Astrocyte (in vitro differentiated cells and primary cell): ENCODE results near the gene PIM1. TPM values are rescaled to one million over a fixed set of nuclear protein-coding genes. Genes with fewer than 3 reads are reported as not detected.

ENCODE experiments used
- DNase-seq: peaks from one replicate; pipeline ENCODE4 v3.0.0-alpha.2; 2010; ENCODE audit warnings: low read depth
- FAIRE-seq: peaks from 2 replicates; lab custom pipeline; 2011; peaks lifted over from hg19 to GRCh38; lab: Jason Lieb, UNC
- H2AFZ ChIP-seq: 2 replicates; pipeline ENCODE4 v1.6.0; 2012; ENCODE audit warnings: low read depth, low read length, inconsistent platforms
- H3K27ac ChIP-seq: 2 replicates; pipeline ENCODE4 v1.5.1; 2011; ENCODE audit warnings: low read depth, low read length, inconsistent platforms
- H3K27me3 ChIP-seq: 2 replicates; pipeline ENCODE4 v1.6.0; 2011; ENCODE audit warnings: low read length, inconsistent platforms; ENCODE audit not compliant: insufficient read depth
- H3K36me3 ChIP-seq: 2 replicates; pipeline ENCODE4 v1.5.1; 2011; ENCODE audit warnings: low read length, inconsistent platforms; ENCODE audit not compliant: insufficient read depth
- H3K4me1 ChIP-seq: 2 replicates; pipeline ENCODE4 v1.5.1; 2011; ENCODE audit warnings: low read length, inconsistent platforms; ENCODE audit not compliant: insufficient read depth
- H3K4me2 ChIP-seq: 2 replicates; pipeline ENCODE4 v1.6.0; 2012; ENCODE audit warnings: low read length, inconsistent platforms
- H3K4me3 ChIP-seq: 2 replicates; pipeline ENCODE4 v1.5.1; 2011; ENCODE audit warnings: low read depth, mild to moderate bottlenecking, low read length, inconsistent platforms; ENCODE audit not compliant: insufficient read depth
- H3K79me2 ChIP-seq: 2 replicates; pipeline ENCODE4 v1.6.0; 2012; ENCODE audit warnings: mild to moderate bottlenecking, low read length, inconsistent platforms; ENCODE audit not compliant: insufficient read depth
- H3K9ac ChIP-seq: 2 replicates; pipeline ENCODE4 v1.6.0; 2012; ENCODE audit warnings: mild to moderate bottlenecking, low read length, inconsistent platforms
- H3K9me3 ChIP-seq: 2 replicates; pipeline ENCODE4 v1.5.1; 2012; ENCODE audit warnings: low read depth, mild to moderate bottlenecking, low read length, inconsistent platforms; ENCODE audit not compliant: insufficient read depth
- H4K20me1 ChIP-seq: 2 replicates; pipeline ENCODE4 v1.6.0; 2012; ENCODE audit warnings: low read length, inconsistent platforms; ENCODE audit not compliant: insufficient read depth
- H3K27ac Mint-ChIP-seq: one replicate; pipeline ENCODE4 v1.8.0; 2021; ENCODE audit warnings: mild to moderate bottlenecking, mixed read lengths; ENCODE audit not compliant: unreplicated experiment
- H3K27me3 Mint-ChIP-seq: one replicate; pipeline ENCODE4 v1.8.0; 2021; ENCODE audit warnings: low read depth, mixed read lengths; ENCODE audit not compliant: unreplicated experiment
- H3K36me3 Mint-ChIP-seq: one replicate; pipeline ENCODE4 v1.8.0; 2021; ENCODE audit warnings: low read depth, mixed read lengths; ENCODE audit not compliant: unreplicated experiment
- H3K4me1 Mint-ChIP-seq: one replicate; pipeline ENCODE4 v1.8.0; 2021; ENCODE audit warnings: low read depth, mixed read lengths; ENCODE audit not compliant: unreplicated experiment
- H3K4me3 Mint-ChIP-seq: one replicate; pipeline ENCODE4 v1.8.0; 2021; ENCODE audit warnings: mild to moderate bottlenecking, moderate library complexity, mixed read lengths; ENCODE audit not compliant: unreplicated experiment
- H3K9me3 Mint-ChIP-seq: one replicate; pipeline ENCODE4 v1.8.0; 2021; ENCODE audit warnings: mild to moderate bottlenecking, mixed read lengths; ENCODE audit not compliant: unreplicated experiment
- CTCF ChIP-seq: IDR thresholded peaks from 2 replicates; pipeline ENCODE4 v1.5.1; 2011; ENCODE audit warnings: low read depth, mild to moderate bottlenecking, inconsistent platforms, low read length, moderate library complexity; ENCODE audit not compliant: insufficient read depth
- EZH2 ChIP-seq: IDR thresholded peaks from 2 replicates; pipeline ENCODE4 v1.6.1; 2012; ENCODE audit warnings: mild to moderate bottlenecking, low read length, inconsistent platforms; ENCODE audit not compliant: insufficient read depth
- total RNA-seq: library from RNA; stranded (reverse); gene quantifications from 2 replicates; pipeline ENCODE4 v1.2.1, GENCODE V29; 2021

The PIM1 gene
- total RNA-seq, 1 donor from 2014 or later: 32.1 TPM

- H3K4me1 ChIP-seq: peaks cover 9% of the 10 kb centered on the region
Observed at GRCh38 chr6:37168163-37168758, 1.7 kb upstream of the PIM1 start.

DNA sequence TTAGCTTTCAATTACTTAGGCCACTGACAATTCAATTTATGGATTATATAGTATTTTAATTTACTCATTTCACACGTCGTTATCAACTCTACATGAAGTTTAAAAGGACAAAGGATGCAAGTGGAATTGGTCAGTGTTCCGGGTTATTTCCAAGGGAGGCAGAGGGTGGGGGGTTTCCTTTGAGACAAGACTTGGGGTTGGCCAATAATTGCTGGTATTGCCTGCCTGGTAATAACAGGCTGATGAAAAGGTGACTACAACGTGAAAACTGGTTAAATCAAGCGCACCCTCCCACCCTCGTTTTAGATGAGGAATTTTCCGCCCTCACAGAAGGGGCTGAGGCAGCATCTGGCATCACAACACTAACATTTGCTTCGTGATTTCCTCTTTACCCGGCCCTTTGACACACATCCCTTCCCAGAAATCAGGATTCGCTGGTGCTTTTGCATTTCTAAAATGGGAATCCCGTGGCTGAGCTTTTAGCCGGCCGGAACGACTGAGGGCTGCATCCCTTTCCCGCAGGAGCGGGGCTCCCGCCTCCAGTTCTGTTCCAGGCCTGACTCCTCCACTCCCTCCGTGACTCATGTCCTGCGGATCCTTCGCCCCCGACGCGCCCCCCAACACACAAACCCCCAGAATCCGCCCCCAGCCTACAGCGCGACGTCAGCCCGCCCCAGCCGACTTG is 999 bp upstream of the PIM1 start:
- peak overlapping the region; percentile 62 for H3K4me3 ChIP-seq
- peaks cover 13% of the 10 kb centered on the region for H3K36me3 ChIP-seq
- TF ChIP-seq EZH2 (no peak), CTCF (no peak)
- no peaks in the 10 kb centered on the region for H3K27me3 ChIP-seq
- FAIRE-seq (no peak), DNase-seq (no peak)
- Mint-ChIP-seq H3K9me3 (no peaks in the 10 kb centered on the region), H3K27ac (peak overlapping the region; percentile 99), H3K36me3 (peaks cover 2% of the 10 kb centered on the region), H3K27me3 (no peaks in the 10 kb centered on the region), H3K4me3 (peak overlapping the region; percentile 87), H3K4me1 (peaks cover 15% of the 10 kb centered on the region)
- H4K20me1 ChIP-seq: peaks cover 29% of the 10 kb centered on the region
- H2AFZ ChIP-seq: peak overlapping the region; percentile 70
- H3K4me2 ChIP-seq: peak overlapping the region; percentile 88
- H3K79me2 ChIP-seq: peaks cover 25% of the 10 kb centered on the region
- no peaks in the 10 kb centered on the region for H3K9me3 ChIP-seq
- H3K9ac ChIP-seq: peak overlapping the region; percentile 85
- H3K4me1 ChIP-seq: peaks cover 9% of the 10 kb centered on the region
- peak overlapping the region; percentile 95 for H3K27ac ChIP-seq

More at GRCh38 chr6:37168163-37168758, 1.7 kb upstream of the PIM1 start:
- no peak overlapping the region for H3K9ac ChIP-seq
- H3K79me2 ChIP-seq: peaks cover 21% of the 10 kb centered on the region
- Mint-ChIP-seq H3K9me3 (no peaks in the 10 kb centered on the region), H3K27me3 (no peaks in the 10 kb centered on the region), H3K4me3 (peak overlapping the region; percentile 87), H3K36me3 (peaks cover 2% of the 10 kb centered on the region), H3K4me1 (peaks cover 9% of the 10 kb centered on the region), H3K27ac (peak overlapping the region; percentile 99)
- TF ChIP-seq EZH2: no peak
- no peaks in the 10 kb centered on the region for H3K27me3 ChIP-seq
- FAIRE-seq: no peak
- no peak overlapping the region for H3K4me3 ChIP-seq
- peaks cover 22% of the 10 kb centered on the region for H4K20me1 ChIP-seq
- no peak overlapping the region for H2AFZ ChIP-seq
- H3K9me3 ChIP-seq: no peaks in the 10 kb centered on the region
- H3K27ac ChIP-seq: peak overlapping the region; percentile 95
- no peak for DNase-seq
- peak overlapping the region; percentile 88 for H3K4me2 ChIP-seq
- peaks cover 6% of the 10 kb centered on the region for H3K36me3 ChIP-seq

DNA sequence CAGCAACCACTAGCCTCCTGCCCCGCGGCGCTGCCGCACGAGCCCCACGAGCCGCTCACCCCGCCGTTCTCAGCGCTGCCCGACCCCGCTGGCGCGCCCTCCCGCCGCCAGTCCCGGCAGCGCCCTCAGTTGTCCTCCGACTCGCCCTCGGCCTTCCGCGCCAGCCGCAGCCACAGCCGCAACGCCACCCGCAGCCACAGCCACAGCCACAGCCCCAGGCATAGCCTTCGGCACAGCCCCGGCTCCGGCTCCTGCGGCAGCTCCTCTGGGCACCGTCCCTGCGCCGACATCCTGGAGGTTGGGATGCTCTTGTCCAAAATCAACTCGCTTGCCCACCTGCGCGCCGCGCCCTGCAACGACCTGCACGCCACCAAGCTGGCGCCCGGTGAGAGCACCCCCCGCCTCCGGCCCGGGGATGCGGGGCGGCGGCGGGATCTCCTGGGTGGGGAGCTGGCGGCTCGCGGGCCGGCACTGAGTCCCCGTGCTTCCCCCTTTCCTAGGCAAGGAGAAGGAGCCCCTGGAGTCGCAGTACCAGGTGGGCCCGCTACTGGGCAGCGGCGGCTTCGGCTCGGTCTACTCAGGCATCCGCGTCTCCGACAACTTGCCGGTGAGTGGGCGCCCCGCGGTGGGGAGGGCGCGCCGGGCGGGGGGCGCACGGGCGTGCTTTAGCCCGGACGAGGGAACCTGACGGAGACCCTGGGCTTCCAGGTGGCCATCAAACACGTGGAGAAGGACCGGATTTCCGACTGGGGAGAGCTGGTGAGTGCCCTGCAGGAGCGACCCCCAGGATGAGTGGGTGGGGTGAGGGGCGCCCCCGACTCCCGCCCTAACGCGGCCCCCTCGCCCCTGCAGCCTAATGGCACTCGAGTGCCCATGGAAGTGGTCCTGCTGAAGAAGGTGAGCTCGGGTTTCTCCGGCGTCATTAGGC is 585 bp downstream of the PIM1 start:
- H3K27ac ChIP-seq: peak overlapping the region; percentile 72
- no peaks in the 10 kb centered on the region for H3K9me3 Mint-ChIP-seq
- no peak for FAIRE-seq
- DNase-seq: no peak
- H3K36me3 ChIP-seq: peaks cover 25% of the 10 kb centered on the region
- no peaks in the 10 kb centered on the region for H3K9me3 ChIP-seq
- peak overlapping the region; percentile 91 for H3K4me3 Mint-ChIP-seq
- H3K27me3 Mint-ChIP-seq: no peaks in the 10 kb centered on the region
- peak overlapping the region; percentile 87 for H3K4me3 ChIP-seq
- H3K27ac Mint-ChIP-seq: peak overlapping the region; percentile 89
- peak overlapping the region; percentile 88 for H3K4me2 ChIP-seq
- peaks cover 36% of the 10 kb centered on the region for H4K20me1 ChIP-seq
- peak overlapping the region; percentile 95 for H3K9ac ChIP-seq
- no peaks in the 10 kb centered on the region for H3K27me3 ChIP-seq
- H3K4me1 Mint-ChIP-seq: peaks cover 19% of the 10 kb centered on the region
- H3K79me2 ChIP-seq: peaks cover 26% of the 10 kb centered on the region
- no peak overlapping the region for H2AFZ ChIP-seq
- peaks cover 9% of the 10 kb centered on the region for H3K4me1 ChIP-seq
- TF ChIP-seq EZH2 (no peak), CTCF (no peak)
- peaks cover 8% of the 10 kb centered on the region for H3K36me3 Mint-ChIP-seq
